Measurements from ENCODE around the gene CNOT11. TPM values are rescaled to one million over a fixed set of nuclear protein-coding genes. Genes with fewer than 3 reads are reported as not detected.

CNOT11 gene
- total RNA-seq, 1 donor from 2014 or later = 59.7 TPM

DNA sequence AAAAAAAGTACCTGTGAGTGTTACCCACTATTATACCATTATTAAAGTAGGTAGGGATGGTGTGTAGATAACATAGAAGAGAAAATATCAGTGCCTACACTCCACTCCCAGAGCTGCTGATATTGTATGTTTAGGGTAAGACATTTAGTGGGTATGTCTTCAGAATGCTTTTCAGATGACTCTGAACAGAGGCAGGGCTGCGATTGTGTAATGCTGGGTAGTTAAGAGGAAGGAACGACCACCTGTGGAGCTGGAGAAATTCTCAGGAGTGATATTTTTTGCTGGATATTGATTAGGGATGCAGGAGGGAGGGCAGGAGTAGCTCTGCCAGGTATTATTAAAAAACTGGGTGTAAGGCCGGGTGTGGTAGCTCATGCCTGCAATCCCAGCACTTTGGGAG, 2.8 kb downstream of the CNOT11 start:
- ChIA-PET POLR2A (interaction anchor here (0.7 kb wide), 1 partner anchor 46 kb away, joined by 3 read pairs; no protein-coding TSS in a partner anchor), CTCF (no interaction called here)
- no peaks in the 10 kb centered on the region for H3K9me3 Mint-ChIP-seq
- peaks cover 41% of the 10 kb centered on the region for H3K4me1 Mint-ChIP-seq
- no peak overlapping the region for H3K4me3 Mint-ChIP-seq
- DNase-seq (no peak), ATAC-seq (ENCODE audit: low read depth) (no peak)
- H3K36me3 Mint-ChIP-seq (ENCODE audit: low read depth) = peaks cover 43% of the 10 kb centered on the region
- intact Hi-C loops (cut with micrococcal nuclease) = no loop called here
- TF ChIP-seq, protein P1, sequence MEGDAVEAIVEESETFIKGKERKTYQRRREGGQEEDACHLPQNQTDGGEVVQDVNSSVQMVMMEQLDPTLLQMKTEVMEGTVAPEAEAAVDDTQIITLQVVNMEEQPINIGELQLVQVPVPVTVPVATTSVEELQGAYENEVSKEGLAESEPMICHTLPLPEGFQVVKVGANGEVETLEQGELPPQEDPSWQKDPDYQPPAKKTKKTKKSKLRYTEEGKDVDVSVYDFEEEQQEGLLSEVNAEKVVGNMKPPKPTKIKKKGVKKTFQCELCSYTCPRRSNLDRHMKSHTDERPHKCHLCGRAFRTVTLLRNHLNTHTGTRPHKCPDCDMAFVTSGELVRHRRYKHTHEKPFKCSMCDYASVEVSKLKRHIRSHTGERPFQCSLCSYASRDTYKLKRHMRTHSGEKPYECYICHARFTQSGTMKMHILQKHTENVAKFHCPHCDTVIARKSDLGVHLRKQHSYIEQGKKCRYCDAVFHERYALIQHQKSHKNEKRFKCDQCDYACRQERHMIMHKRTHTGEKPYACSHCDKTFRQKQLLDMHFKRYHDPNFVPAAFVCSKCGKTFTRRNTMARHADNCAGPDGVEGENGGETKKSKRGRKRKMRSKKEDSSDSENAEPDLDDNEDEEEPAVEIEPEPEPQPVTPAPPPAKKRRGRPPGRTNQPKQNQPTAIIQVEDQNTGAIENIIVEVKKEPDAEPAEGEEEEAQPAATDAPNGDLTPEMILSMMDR (IDR thresholded peaks at IDR 0.05) = no peak
- H3K27ac Mint-ChIP-seq = peak overlapping the region; percentile 19
- H3K27me3 Mint-ChIP-seq = no peaks in the 10 kb centered on the region

DNA sequence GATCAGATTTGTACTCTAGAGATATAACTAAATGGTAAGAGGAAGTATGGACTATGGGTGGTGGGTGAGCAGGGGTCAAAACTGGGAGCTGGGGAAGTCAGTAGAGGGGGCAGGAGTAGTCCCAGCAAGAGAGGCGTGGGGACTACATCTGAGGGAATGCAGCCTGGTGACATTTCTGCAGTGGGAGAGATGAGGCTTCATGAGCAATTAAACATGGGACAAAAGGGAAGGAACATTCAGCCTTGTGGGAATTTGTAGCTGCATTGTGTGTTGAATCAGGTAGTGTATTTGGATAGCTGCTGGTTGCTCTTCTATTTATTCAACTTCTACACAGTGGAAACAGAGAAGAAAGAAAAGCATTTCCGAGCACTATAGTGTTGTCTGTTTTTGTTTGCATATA, 3.6 kb downstream of the CNOT11 start:
- peaks cover 38% of the 10 kb centered on the region for H3K4me1 Mint-ChIP-seq
- H3K27ac Mint-ChIP-seq = no peak overlapping the region
- ChIA-PET CTCF (no interaction called here), POLR2A (interaction anchor here (0.9 kb wide), 1 partner anchor 52 kb away, joined by 5 read pairs; the partner anchor contains the start of gene RNF149)
- peaks cover 52% of the 10 kb centered on the region for H3K36me3 Mint-ChIP-seq (ENCODE audit: low read depth)
- no peaks in the 10 kb centered on the region for H3K9me3 Mint-ChIP-seq
- H3K27me3 Mint-ChIP-seq = no peaks in the 10 kb centered on the region
- H3K4me3 Mint-ChIP-seq = no peak overlapping the region
- TF ChIP-seq, protein P1 (IDR thresholded peaks at IDR 0.05) = no peak
- DNase-seq (no peak), ATAC-seq (ENCODE audit: low read depth) (no peak)
- intact Hi-C loops (cut with micrococcal nuclease) = no loop called here

DNA sequence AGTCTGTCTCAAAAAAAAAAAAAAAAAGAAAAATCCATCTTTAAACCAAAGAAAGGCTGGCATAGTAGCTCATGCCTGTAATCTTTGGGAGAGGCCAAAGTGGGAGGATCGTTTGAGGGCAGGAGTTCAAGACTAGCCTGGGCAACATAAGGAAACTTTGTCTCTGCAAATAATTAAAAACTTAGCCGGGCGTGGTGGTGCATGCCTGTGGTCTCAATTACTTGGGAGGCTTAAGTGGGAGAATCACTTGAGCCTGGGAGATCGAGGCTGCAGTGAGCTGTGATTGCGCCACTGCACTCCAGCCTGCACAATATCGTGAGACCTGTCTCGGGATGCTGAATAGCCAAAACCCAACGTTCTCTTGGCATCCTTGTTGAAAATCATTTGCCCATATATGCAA, 6.1 kb downstream of the CNOT11 start:
- Mint-ChIP-seq H3K9me3 (no peaks in the 10 kb centered on the region), H3K4me1 (peaks cover 23% of the 10 kb centered on the region), H3K4me3 (no peak overlapping the region), H3K27ac (no peak overlapping the region), H3K36me3 (ENCODE audit: low read depth) (peaks cover 59% of the 10 kb centered on the region), H3K27me3 (no peaks in the 10 kb centered on the region)
- no peak for DNase-seq
- ATAC-seq (ENCODE audit: low read depth) = no peak
- ChIA-PET CTCF (no interaction called here), POLR2A (interaction anchor here (0.7 kb wide), 1 partner anchor 363 kb away, joined by 4 read pairs; no protein-coding TSS in a partner anchor)
- TF ChIP-seq, protein P1 (IDR thresholded peaks at IDR 0.05) = no peak
- intact Hi-C loops (cut with micrococcal nuclease) = no loop called here

DNA sequence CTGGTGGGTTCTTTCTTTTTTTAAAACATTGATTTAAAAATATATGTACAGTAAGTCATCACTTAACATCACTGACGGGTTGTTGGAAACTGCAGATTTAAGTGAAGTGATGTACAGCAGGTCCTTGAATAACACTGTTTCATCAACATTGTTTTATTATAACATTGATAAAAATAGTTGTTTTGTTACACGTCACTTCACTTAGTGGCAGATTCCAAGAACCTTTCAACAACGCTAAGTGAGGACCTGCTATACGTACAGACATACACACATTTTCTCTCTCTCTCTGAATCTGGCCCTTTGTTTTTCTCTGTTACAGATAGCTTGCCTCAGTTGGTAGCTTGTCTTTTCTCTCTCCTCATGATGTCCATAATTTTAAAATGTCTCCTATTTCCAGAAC, 9.5 kb downstream of the CNOT11 start:
- Mint-ChIP-seq H3K9me3 (no peaks in the 10 kb centered on the region), H3K27me3 (no peaks in the 10 kb centered on the region), H3K4me1 (no peaks in the 10 kb centered on the region), H3K36me3 (ENCODE audit: low read depth) (peaks cover 74% of the 10 kb centered on the region), H3K4me3 (no peak overlapping the region), H3K27ac (no peak overlapping the region)
- ATAC-seq (ENCODE audit: low read depth) (no peak), DNase-seq (no peak)
- ChIA-PET POLR2A (interaction anchor here (0.7 kb wide), 1 partner anchor 15 kb away, joined by 9 read pairs; no protein-coding TSS in a partner anchor), CTCF (no interaction called here)
- TF ChIP-seq, protein P1 (IDR thresholded peaks at IDR 0.05) = no peak
- intact Hi-C loops (cut with micrococcal nuclease) = no loop called here

DNA sequence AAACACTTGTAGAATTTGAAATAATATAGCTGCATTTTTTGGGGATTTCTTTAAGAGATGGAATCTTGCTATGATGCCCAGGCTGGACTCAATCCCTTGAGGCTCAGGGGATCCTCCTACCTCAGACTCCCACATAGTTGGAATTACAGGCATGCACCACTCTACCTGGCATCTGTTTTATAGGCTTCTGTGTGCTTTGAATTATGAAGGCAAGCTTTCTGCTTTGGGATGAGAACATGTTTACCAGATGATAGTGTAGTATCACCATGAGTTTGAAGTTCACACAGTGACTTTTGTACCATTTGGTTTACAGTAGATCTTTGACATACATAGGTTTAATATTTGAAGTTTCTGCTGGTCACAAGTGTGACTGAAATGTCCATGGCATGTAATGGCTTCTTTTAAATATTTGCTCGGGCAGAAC, 10.7 kb downstream of the CNOT11 start:
- CTCF ChIA-PET = no interaction called here
- H3K27me3 Mint-ChIP-seq = no peaks in the 10 kb centered on the region
- H3K9me3 Mint-ChIP-seq = no peaks in the 10 kb centered on the region
- intact Hi-C loops (cut with micrococcal nuclease) = no loop called here
- H3K4me3 Mint-ChIP-seq = no peak overlapping the region
- ATAC-seq (ENCODE audit: low read depth) = no peak
- POLR2A ChIA-PET = no interaction called here
- no peak for DNase-seq
- H3K36me3 Mint-ChIP-seq (ENCODE audit: low read depth) = peaks cover 76% of the 10 kb centered on the region
- no peak overlapping the region for H3K27ac Mint-ChIP-seq
- TF ChIP-seq, protein P1 (IDR thresholded peaks at IDR 0.05) = no peak
- H3K4me1 Mint-ChIP-seq = no peaks in the 10 kb centered on the region

All from activated B cell treated with CpG ODN at 0.5 μM for 24 hours (primary cell).